ENCODE results near the gene DAB1. TPM values are rescaled to one million over a fixed set of nuclear protein-coding genes. Genes with fewer than 3 reads are reported as not detected.

The DAB1 gene
- total RNA-seq, 4 donors from 2014 or later = 0.48 to 1.1 (median 0.70) TPM

DNA sequence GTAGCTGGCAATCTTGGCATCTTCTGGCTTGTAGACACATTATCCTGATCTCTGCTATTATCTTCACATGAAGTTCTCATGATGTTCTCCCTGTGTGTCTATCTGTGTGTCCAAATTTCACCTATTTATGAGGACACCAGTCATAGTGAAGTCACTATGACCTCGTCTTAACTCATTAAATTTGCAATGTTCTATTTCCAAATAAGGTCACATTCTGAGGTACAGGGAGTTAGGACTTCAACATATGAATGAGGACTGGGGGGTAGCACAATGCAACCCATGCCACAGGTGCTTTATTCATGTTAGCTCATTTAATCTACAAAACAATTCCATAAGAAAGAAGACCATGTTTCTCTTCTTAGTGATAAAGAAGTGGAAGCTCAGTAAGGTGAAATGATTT is 251.8 kb downstream of the DAB1 start:
- TF ChIP-seq, protein P1, sequence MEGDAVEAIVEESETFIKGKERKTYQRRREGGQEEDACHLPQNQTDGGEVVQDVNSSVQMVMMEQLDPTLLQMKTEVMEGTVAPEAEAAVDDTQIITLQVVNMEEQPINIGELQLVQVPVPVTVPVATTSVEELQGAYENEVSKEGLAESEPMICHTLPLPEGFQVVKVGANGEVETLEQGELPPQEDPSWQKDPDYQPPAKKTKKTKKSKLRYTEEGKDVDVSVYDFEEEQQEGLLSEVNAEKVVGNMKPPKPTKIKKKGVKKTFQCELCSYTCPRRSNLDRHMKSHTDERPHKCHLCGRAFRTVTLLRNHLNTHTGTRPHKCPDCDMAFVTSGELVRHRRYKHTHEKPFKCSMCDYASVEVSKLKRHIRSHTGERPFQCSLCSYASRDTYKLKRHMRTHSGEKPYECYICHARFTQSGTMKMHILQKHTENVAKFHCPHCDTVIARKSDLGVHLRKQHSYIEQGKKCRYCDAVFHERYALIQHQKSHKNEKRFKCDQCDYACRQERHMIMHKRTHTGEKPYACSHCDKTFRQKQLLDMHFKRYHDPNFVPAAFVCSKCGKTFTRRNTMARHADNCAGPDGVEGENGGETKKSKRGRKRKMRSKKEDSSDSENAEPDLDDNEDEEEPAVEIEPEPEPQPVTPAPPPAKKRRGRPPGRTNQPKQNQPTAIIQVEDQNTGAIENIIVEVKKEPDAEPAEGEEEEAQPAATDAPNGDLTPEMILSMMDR (IDR thresholded peaks at IDR 0.05) = no peak
- DNase-seq (ENCODE audit: low spot score) = no peak
- no peak for ATAC-seq (ENCODE audit: low FRiP score)

DNA sequence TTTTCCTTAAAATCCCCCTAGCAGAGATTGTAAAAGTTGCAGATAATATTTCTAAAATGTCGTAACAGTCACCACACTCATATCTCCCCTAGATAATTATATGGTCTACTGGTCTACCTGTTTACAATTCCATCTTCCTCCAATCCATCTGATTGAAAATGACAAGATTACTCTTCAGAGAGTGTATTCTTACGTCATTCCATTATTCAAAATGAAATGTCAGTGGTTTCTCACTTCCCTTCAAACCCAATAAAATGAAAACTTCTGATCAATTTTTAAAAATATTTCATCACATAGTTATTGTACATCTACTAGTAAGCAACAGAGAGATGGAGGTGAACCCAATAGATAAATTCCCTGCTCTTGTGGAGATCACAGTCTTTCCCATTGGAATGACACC is 255.9 kb downstream of the DAB1 start:
- DNase-seq (ENCODE audit: low spot score) (no peak), ATAC-seq (ENCODE audit: low FRiP score) (no peak)
- TF ChIP-seq, protein P1 (IDR thresholded peaks at IDR 0.05) = no peak

DNA sequence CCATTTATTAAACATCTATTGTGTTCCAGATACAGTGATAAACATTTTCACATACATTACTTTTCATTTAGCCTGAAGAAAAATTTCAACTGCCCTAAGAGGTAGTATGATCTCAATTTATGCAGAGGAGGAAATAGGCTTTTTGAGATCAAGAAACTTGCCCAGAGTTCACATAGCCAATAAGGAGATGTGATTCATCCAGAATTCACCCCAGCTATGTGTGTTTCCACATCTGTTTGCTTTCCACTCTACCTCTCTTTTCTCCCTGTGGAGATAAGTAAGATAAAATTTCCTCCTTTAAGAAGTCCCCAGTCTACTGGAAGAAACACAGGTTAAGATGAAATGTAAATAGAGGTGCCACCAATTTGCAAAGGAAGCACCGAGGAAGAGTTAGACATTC is 258.3 kb downstream of the DAB1 start:
- DNase-seq (ENCODE audit: low spot score) (no peak), ATAC-seq (ENCODE audit: low FRiP score) (peak; percentile 25)
- TF ChIP-seq, protein P1 (IDR thresholded peaks at IDR 0.05) = no peak

DNA sequence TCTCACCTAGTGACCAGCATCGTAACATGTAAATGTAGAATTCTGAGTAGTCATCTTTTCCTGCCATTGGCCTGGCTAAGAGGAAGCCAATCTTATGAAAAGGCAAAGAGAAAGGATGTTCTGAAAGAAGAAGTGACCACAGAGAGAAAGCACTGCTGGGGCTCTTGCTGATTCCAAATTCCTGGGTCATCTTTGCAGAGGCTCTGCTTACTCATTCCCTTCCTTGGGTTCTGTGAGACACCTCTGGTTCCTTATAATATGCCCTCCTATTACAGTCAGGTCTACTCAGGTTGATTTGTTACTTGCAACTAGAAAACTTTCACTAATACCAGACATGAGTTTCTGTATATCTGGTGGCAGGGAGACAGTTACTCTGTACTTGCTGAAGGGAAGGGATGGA is 259.3 kb downstream of the DAB1 start:
- TF ChIP-seq, protein P1 (IDR thresholded peaks at IDR 0.05) = no peak
- ATAC-seq (ENCODE audit: low FRiP score) (no peak), DNase-seq (ENCODE audit: low spot score) (no peak)

DNA sequence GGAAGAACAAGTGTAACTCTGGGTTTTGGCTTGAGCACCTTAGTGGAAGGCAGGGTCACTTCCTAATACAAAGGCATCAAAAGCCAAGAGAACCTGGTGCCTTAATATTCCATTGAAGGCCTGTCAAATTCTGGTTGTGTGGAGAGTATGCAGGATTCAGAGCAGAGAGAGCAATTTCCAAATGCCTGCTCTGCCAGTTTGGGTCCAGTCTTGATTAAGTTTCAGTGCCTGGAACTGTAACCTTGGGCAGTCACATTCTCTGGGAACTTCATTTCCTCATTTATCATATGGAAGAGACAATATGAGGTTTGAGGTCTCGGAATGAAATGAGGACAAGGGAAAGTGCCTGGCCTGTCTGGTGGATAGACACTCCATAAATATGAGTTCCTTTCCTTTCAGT is 260.1 kb downstream of the DAB1 start:
- TF ChIP-seq, protein P1 (IDR thresholded peaks at IDR 0.05) = no peak
- DNase-seq (ENCODE audit: low spot score) (no peak), ATAC-seq (ENCODE audit: low FRiP score) (no peak)

DNA sequence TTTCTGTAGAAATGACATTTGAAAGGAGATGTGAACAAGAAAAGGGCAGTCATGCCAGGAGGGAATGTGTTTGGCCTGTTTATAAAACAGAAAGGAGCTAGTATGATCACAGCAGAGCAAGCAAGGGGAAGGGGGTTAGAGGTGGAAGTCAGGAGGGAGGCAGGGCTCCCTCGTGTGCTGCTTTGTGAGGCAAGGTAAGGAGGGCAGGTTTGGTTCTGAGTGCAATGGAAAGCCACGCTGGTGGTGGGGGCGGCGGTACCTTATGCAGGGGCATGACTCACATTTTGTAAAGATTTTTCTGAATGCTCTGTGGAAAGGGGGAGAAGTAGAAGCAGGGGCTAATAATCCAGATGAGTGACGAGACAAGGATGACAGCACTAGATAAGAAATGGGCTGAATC is 260.5 kb downstream of the DAB1 start:
- DNase-seq (ENCODE audit: low spot score) = no peak

DNA sequence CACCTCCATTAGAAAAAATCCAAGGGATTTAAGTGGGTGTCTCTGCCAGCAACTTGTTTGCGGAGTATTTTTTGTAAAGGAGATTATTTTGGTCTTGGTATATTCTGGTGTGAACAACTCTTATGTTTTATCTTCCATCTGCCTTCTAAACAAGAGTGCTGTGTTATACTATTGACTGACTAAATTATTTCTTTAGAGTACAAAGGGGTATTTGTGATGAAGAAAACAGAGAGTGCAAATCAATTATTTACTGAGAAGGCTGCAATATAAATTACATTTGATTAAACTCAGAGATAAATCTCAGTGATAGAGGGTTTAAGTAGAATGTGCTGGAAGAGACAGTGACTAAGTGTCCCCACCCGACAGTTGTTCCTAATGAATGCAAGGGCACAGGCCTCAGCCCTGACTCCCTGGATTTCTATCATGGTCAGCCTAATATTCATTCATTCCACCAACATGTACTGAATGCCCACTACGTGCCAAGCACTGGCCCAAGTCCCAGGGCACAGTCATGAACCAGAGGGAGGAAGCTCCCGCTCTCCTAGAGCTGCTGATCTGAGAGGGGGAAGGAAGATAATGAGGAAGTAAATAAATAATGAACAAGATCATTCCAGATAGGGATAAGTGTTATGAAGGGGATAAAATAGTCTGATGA is 261.1 kb downstream of the DAB1 start:
- DNase-seq (ENCODE audit: low spot score) (no peak), ATAC-seq (ENCODE audit: low FRiP score) (peak; percentile 27)
- TF ChIP-seq, protein P1 (IDR thresholded peaks at IDR 0.05) = no peak

More for the DNA sequence above, 260.5 kb downstream of the DAB1 start:
- ATAC-seq (ENCODE audit: low FRiP score) = peak; percentile 59
- TF ChIP-seq, protein P1 (IDR thresholded peaks at IDR 0.05) = no peak

Measured in omental fat pad (tissue), 4 donors.